NCI-H446 treated with DMSO at 0.1 percent for 48 hours (cell line): Measurements from ENCODE around the gene CRTC2.
"Not testable (repeated sequence)": the region's sequence is repeated elsewhere in the genome, so short reads cannot be mapped to it uniquely, and the experiment has no call there.

Source experiments
- DNase-seq: peaks from one replicate; lab custom pipeline; 2025; lab: John Stamatoyannopoulos, UW

CRTC2 gene, protein sequence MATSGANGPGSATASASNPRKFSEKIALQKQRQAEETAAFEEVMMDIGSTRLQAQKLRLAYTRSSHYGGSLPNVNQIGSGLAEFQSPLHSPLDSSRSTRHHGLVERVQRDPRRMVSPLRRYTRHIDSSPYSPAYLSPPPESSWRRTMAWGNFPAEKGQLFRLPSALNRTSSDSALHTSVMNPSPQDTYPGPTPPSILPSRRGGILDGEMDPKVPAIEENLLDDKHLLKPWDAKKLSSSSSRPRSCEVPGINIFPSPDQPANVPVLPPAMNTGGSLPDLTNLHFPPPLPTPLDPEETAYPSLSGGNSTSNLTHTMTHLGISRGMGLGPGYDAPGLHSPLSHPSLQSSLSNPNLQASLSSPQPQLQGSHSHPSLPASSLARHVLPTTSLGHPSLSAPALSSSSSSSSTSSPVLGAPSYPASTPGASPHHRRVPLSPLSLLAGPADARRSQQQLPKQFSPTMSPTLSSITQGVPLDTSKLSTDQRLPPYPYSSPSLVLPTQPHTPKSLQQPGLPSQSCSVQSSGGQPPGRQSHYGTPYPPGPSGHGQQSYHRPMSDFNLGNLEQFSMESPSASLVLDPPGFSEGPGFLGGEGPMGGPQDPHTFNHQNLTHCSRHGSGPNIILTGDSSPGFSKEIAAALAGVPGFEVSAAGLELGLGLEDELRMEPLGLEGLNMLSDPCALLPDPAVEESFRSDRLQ

DNA sequence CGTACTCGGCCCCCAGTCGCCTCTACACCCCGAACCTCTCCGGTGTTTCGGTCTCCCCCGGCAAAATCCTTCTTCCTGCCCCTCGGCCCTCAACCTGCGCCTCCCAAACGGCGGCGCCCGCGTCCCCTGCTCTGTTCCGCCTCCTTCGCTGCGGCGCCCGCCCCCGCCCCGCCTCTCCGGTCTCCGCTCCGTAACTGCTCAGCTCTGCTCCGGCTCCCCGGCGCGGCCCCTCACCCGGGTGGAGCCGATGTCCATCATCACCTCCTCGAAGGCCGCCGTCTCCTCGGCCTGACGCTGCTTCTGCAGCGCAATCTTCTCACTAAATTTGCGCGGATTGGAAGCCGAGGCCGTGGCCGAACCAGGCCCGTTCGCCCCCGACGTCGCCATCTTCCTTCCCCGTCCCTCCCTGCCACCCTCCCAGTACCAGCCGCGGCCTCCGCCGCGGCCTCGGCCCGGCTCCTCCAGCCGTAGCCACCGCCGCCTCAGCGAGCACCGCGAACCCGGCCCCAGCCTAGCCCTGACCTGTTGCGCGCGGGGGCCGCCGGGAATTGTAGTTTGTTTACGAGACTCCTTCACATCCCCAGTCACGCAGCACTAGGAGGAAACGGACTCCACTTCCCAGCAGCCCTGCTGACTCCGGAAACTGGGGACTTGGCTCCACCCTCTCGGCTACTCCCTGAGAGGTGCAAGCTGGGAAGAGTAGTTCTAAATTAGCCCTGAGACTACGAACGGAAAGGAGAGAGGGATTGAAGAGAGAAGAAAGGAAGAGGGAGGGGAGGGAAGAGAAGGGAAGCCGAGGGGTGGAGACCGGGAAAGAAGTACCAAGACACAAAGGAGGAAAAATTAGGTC, at the start of gene CRTC2:
CRTC2 (minus strand) TSS at position 502 of the 850 bp plus-strand sequence; CDS start at position 387, 115 bp downstream.
- peak; percentile 98 for DNase-seq

DNA sequence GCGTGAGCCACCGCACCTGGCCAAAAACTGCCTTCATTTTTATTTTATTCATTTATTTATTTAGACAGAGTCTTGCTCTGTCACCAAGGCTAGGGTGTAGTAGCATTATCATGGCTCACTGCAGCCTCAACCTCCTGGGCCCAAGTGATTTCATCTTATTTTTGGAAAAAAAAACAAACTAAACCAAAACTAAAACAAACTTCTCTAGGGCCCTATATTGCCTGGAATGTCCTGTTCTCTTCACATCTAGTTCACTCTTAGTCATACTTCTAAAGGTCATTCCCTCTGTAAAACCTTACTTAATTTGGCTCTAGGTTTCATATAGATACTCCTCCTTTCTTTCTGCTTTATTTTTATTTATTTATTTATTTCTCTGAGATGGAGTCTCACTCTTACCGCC, 47.7 kb upstream of the CRTC2 start:
- no peak for DNase-seq

DNA sequence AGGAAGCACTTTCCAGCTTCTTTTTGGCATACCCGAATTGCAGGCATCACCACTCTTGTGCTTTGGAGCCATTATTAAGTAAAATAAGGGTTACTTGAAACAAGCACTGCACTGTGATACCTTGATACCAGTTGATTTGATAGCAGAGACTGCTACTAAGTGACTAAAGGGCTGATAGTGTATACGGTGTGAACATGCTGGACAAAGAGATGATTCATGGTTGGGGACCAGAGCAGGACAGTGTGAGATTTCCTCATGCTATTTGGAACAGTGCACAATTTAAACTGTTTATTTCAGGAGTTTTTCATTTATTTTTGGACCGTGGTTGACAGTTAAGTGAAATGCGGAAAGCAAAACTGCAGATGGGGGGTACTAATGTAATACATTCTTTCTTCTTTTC, 42.0 kb upstream of the CRTC2 start:
- DNase-seq, result no peak

DNA sequence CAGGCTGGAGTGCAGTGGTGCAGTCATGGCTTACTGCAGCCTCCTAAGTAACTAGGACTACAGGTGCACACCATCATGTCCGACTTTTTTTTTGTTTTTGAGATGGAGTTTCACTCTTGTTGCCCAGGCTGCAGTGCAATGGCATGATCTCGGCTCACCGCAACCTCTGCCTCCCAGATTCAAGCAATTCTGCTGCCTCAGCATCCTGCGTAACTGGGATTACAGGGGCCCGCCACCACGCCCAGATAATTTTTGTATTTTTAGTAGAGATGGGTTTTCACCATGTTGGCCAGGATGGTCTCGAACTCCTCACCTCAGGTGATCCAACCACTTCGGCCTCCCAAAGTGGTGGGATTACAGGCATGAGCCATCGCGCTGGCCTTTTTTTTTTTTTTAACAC, 38.5 kb upstream of the CRTC2 start:
- DNase-seq, result not testable (repeated sequence)

DNA sequence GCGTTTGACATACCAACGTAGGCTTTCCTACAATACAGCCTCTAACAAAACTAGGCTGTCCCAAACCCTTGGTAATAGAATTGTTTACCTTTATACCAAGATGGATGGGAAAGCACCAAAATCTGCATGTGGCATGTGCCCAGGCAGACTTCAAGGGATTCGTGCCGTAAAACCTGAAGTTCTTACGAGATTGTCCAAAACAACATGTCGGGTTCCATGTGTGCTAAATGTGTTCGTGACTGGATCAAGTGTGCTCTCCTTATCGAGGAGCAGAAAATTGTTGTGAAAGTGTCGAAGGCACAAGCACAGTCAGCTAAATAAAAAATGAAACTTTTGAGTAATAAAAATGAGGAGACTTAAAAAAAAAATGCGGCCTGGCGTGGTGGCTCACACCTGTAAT, 37.2 kb upstream of the CRTC2 start:
- DNase-seq, result no peak

DNA sequence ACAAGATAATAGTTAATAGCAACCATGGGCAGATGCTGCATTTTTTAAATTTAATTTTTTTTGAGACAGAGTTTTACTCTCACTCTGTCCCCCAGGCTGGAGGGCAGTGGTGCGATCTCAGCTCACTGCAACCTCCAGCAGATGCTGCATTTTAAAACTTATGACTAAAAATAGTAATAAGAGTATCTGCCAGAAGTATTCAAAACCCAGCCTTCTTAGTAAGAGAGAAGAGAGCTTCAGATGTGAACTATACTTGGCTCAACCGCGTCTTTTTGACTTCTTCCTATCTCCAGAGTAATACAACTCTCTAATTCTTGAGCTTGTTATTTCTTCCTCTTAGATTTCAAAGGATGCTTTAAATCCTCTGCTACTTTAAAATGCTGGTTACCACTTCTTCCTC, 36.8 kb upstream of the CRTC2 start:
- no peak for DNase-seq

DNA sequence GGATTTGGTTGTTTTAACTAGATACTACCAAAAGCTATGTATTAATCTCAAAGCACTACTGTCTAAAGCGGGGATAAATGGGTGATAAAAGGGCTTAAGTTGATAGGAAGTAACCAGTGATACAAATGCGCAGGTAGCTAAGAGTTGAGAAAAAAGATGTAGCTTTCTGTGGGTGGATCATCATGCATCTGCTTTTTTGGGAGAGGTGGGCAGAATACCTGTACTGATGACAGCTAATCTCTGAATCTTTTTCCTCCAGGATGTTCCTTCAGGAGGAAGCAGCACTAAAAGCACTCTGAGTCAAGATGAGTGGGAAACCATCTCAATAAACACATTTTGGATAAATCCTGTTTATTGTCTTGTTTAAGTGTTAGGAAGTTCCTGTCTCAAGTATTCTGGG, 33.4 kb upstream of the CRTC2 start:
- no peak for DNase-seq

DNA sequence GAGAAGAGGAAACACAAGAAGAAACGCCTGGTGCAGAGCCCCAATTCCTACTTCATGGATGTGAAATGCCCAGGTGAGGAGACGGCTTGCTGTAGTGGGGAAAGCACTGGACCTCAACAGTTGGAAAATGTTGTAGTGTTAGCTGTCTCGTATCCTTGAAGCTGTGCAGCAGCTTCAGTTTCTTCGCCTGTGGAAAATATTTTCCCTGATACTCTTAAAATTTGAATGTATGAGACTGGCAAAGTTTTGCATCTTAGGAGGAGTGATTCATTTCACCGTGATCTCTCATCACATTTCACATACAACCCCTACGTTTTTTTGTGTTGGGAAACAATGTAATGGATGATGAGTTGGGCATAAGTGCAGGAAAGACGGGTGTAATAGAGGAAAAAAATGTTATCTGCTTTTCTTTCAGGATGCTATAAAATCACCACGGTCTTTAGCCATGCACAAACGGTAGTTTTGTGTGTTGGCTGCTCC, 32.8 kb upstream of the CRTC2 start:
- no peak for DNase-seq

DNA sequence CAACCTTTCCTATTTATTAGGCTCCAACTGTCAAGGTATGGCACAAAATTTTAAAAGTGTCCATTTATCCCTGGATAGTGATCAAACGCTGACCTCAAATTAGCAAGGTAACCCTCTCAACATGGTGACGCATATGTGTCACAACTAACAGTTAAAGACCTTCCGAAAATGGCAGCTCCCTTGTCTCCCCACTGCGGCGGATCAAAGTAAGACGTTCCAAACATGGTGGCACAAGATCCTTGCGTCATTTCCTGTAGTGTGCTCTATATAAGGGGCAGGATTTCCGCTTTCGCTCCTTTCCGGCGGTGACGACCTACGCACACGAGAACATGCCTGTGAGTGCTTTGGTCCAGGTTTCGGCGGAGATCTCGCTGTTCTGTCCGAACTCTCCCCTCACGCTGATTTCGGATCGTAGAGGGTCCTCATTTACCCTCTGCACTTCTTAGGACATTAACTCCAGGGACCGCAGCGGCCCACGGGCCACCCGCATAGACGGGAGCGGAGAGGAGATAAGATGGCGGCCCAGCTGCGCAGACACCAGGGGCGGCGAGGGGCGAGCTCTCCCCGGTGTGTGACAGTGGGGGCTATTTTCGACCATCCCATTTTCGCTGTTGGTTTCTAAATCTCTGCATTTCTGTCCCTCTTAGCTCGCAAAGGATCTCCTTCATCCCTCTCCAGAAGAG, 32.2 kb upstream of the CRTC2 start, which contains the start of gene RPS27:
RPS27 (plus strand) TSS at position 295 of the 683 bp plus-strand sequence; CDS start at position 330, 35 bp downstream.
- peak; percentile 99 for DNase-seq

DNA sequence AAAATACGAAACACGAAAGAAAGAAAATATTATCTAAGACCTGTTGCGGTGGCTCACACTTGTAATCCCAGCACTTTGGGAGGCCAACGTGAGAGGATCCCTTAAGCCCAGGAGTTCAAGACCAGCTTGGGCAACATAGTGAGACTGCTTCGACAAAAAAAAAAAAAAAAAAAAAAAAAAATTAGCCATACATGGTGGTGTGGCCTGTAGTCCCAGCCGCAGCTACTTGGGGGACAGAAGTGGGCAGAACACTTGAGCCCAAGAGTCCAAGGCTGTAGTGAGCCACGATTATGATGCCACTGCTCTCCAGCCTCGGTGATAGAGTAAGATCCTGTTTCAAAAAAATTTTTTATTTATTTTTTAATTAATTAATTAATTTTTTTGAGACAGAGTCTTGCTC, 29.2 kb upstream of the CRTC2 start:
- no peak for DNase-seq

DNA sequence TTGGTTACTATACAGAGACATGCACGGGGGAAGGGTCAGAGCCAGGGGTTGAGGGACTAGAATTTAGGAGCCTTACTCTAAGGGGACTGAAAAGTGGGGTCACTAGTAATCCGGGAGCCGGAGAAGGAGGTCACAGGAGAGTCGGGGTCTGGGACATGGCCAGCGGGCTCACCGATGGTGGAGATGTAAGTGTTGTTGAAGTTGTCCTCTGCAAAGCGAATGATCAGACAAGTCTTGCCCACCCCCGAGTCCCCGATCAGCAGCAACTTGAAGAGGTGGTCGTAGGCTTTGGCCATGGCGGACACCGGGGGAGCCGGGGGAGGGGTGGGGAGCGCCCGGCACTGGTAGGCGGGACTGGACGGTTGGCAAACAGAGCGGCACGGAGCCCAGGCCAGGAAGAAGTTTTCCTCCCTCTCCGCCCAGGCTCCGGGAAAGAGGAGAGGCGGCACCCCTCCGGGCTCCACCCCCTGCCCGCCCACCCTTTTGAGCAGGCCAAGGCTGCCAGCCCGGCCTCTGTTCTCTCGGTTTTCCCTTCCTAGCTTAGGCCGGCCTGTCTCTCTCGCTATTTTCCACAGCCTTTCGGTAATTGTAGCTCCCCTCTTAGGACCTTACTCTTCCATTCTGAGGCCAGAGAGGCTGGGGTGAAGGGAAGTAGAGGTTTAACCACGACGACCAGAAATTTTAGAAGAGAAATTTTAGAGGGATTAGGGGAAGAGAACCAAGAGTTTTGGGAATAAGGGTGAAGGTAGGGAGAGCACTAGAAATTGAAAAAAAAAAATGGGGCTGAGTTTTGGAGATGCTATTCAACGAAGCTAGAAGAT, 27.7 kb upstream of the CRTC2 start, which contains the start of gene RAB13:
RAB13 (minus strand) TSS at position 399 of the 821 bp plus-strand sequence; CDS start at position 296, 103 bp downstream.
- peak; percentile 81 for DNase-seq

DNA sequence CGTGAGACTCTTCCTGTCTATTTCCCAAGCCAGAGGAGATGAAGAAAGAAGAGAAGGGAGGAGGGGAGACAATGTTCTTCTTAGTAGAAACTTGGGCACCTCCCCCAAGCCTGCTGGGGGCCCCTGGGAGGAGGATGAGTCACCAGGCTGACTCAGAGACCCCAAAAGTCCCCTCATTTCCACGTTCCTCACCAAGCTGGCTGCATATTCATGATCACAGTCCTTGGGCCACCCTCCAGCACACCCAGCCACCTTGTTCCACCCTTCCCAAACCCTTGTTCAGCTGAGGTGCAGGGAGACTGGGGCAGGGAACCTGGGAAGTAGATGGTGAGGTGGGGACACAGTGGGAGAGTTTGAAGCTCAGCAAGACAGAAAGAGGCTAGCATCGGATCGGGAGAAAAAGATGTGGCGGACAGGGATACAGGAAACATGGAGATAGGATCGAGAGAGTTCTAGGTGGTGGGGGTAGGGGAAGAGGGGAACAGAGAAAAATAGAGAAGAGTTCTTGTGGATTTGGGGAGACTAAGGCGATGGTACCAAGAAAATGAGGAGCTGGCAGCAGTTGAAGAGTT, 27.0 kb upstream of the CRTC2 start:
- no peak for DNase-seq

DNA sequence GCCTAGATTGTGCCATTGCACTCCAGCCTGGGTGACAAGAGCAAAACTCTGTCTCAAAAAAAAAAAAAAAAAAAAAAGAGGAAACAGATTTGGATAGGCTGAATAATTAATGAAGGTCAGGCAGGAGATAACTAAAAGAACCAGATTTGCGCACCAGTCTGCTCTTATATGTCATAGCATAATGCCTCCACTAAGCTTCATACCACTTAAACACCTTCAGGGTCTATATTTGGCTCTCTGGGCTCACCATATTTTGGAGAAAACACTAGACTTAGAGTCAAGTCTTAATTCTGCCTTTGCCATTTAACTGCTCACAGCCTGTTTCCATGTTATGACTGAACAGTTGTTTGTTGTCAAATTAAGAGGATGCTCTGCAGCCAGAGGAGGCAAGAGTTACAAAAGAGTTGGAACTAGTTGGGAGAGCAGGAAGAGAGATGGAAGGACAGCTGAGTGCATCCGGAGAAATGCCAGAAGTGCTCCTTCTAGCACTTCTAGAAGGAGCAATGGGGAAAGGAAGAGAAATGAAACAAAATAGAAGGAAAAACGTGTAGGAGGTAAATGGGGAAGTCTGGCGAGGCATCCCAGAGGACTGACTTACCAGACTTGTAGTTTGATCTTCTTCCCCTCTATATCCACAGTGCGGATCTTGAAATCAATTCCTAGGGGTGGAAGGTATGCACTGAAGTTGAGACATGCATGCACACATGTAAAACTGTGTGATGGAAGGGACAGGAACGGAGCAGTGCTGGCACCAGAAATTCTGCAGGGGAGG, 25.9 kb upstream of the CRTC2 start:
- no peak for DNase-seq

DNA sequence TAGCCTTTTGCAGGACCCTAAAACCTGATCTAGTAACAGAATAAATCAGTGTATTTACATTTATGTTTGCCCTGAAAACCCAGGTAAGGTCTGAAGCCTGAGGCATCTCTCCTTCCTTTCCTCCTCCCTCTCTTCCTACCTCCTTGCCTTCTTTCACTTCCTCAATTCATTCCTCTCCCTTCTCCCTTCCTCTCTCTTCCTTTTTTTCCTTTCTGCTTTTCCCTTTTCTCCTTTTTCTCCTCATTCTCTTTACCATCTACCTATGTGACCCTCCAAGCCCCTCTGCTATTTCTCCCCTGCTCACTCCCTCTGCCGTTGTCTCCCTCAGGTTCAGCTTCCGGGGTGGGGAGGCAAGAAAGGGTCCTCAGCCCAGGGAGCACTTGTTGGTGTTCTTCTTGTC, 23.3 kb upstream of the CRTC2 start:
- DNase-seq, result not testable (repeated sequence)

DNA sequence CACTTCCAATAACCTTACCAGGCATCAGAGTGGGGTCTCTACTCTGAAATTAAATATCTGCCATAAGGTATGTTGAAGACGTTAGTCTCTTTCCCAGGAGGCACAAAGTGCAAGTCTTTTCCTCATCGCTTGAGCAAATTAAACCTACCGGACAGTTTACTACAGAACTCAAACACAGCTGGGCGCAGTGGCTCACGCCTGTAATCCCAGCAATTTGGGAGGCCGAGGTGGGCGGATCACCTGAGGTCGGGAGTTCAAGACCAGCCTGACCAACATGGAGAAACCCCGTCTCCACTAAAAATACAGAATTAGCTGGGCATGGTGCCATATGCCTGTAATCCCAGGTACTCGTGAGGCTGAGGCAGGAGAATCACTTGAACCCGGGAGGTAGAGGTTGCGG, 20.7 kb upstream of the CRTC2 start:
- not testable (repeated sequence) for DNase-seq

DNA sequence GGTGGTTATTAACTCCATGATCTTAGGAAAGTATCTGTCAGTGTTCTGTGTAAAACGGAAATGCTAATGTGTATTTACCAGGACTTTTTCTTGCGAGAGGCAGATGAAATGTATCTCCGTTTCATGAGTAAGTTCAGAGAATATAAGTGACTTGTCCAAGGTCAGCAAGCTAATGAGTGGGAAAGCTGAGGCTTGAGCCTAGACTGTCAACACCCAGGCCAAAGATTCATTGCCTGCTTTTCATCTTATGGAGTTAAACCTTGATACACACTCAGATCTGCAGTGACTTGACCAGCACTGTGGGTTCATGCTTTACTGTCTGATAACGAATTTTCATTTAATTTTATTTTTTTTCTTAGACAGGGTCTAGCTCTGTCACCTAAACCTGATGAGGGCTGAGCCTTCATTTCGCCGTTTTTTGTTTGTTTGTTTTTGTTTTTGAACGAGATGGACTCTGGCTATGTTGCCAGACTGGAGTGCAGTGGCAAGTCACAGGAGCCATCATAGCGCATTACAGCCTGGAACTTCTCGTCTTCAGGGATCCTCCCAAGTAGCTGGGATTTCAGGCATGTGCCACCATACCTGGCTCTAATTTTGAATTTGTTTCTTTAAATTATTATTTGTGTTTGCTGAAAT, 20.0 kb upstream of the CRTC2 start:
- DNase-seq, result no peak

DNA sequence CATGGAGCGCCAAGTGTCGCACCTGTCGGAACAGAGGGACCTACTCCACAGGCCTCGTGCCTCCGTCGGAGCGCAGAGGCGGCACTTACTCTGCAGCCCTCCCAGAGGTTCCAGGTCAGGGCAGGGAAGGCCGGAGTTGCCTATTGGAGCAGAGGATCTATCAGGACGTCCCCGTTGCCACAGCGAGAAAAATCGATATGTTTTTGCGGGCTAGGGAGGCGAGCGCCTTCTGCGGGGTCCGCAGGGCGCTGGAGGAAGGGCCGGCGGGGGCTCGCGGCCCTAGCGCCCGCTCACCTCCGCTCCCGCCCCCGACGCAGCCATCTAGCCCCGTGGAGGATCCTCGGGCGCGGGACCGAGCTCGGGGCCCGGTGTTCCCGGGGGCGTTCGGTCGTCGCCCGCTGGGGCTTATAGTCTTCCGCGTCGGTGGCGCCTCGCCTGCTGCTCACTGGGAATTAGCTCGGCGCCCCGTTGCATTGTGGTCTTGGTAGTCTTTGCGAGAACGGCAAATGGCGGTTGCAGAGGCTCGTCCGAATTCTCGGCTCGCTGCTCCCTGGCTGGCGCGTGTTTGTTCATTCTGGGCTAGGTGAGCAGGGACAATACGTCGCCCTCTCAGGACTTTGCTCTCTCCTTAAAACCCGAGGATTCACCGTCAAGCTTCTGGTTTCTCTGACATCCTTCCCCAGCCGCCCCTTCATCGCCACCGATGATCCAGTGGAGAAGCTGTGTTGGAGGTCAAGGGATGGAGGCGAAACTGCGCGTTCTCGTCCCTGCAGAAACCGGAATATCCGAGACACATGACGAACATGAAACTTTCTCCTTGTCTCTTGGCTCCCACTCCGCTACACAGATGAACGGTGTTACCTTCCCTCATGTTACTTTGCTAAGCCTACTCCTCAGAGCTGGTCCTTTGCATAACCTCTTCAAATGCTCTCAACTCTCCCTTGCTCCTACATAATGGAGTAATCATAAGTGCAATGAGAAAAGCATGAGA, 19.1 kb upstream of the CRTC2 start, which contains the start of gene JTB:
JTB (minus strand) TSS at position 425 of the 991 bp plus-strand sequence; CDS start at position 3, 422 bp downstream.
- peak; percentile 45 for DNase-seq
